Chondrocyte (in vitro differentiated cells): ENCODE measurements around the gene MBLAC1. TPM values are rescaled to one million over a fixed set of nuclear protein-coding genes. Genes with fewer than 3 reads are reported as not detected.

ENCODE experiments used
- DNase-seq: peaks from one replicate; pipeline ENCODE4 v3.0.0; 2021; ENCODE audit warnings: mixed read lengths, low spot score
- H3K27ac Mint-ChIP-seq: one replicate; pipeline ENCODE4 v1.8.0; 2021; ENCODE audit warnings: mild to moderate bottlenecking, moderate library complexity, mixed read lengths; ENCODE audit not compliant: unreplicated experiment
- H3K27me3 Mint-ChIP-seq: 2 replicates; pipeline ENCODE4 v1.8.0; 2021; ENCODE audit warnings: low read depth, mixed read lengths
- H3K36me3 Mint-ChIP-seq: 2 replicates; pipeline ENCODE4 v1.8.0; 2021; ENCODE audit warnings: low read depth, mixed read lengths
- H3K4me1 Mint-ChIP-seq: 2 replicates; pipeline ENCODE4 v1.8.0; 2021; ENCODE audit warnings: low read depth, mild to moderate bottlenecking, mixed read lengths
- H3K4me3 Mint-ChIP-seq: one replicate; pipeline ENCODE4 v1.8.0; 2021; ENCODE audit warnings: mild to moderate bottlenecking, moderate library complexity, mixed read lengths; ENCODE audit not compliant: unreplicated experiment
- H3K9me3 Mint-ChIP-seq: 2 replicates; pipeline ENCODE4 v1.8.0; 2021; ENCODE audit warnings: low read depth, mixed read lengths
- total RNA-seq: library from RNA; stranded (reverse); gene quantifications from 3 replicates; pipeline ENCODE4 v1.2.1, GENCODE V29; 2021
- TF ChIP-seq, protein P1 (sequence below): fragments of 200-600 bp; sonication (generic); IDR thresholded peaks from 2 replicates; pipeline ENCODE4 v1.5.0; 2021; ENCODE audit warnings: antibody characterized with exemption, mild to moderate bottlenecking, moderate library complexity

MBLAC1 gene
- total RNA-seq, 1 donor from 2014 or later, result 1.7 TPM

DNA sequence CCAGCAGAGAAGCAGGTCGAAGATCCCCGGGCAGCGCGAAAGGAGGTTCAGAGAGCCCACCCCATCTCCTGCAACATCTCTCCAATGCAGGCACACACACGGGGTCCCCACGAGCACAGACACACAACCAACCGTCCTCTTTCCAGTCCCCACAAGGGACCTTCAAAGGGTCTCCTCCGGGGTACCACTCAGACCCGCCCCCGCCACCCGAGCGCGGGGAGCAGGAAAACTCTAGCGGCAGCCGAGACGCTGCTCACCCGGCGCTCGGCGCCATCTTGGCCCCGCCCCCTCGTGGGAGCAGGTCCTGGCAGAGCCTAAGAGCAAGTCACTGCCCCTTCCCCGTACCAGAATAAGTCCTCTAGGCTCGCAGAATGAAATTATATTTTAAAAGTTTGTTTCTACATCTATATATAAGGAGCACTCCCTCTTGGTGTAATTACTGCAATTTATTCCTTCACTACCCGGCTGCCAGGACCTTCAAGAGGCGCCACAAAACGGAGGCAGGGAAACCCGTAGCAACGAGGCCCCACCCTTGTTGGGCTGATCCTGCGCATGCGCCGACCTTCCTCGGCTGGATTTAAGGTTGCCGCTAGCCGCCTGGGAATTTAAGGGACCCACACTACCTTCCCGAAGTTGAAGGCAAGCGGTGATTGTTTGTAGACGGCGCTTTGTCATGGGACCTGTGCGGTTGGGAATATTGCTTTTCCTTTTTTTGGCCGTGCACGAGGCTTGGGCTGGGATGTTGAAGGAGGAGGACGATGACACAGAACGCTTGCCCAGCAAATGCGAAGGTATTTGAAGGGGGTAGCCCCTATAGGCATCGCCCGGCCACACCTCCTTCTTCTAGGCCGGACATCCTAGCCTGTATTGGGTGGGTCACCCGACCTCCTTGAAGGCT, 7.4 kb upstream of the MBLAC1 start, which contains the start of the genes CNPY4 and TAF6:
TSS of gene CNPY4 (plus strand) at position 563 of the 898 bp plus-strand sequence. CDS start at position 674, 111 bp downstream.
TSS of gene TAF6 (minus strand) at position 287 of the 898 bp plus-strand sequence. CDS start 5,149 bp downstream, outside the sequence.
- peak within 1 kb of the TSS; percentile 96 for H3K27ac Mint-ChIP-seq
- peak within 1 kb of the TSS; percentile 86 for H3K4me3 Mint-ChIP-seq
- no peaks in the 10 kb centered on the region for H3K27me3 Mint-ChIP-seq
- TF ChIP-seq, protein P1, sequence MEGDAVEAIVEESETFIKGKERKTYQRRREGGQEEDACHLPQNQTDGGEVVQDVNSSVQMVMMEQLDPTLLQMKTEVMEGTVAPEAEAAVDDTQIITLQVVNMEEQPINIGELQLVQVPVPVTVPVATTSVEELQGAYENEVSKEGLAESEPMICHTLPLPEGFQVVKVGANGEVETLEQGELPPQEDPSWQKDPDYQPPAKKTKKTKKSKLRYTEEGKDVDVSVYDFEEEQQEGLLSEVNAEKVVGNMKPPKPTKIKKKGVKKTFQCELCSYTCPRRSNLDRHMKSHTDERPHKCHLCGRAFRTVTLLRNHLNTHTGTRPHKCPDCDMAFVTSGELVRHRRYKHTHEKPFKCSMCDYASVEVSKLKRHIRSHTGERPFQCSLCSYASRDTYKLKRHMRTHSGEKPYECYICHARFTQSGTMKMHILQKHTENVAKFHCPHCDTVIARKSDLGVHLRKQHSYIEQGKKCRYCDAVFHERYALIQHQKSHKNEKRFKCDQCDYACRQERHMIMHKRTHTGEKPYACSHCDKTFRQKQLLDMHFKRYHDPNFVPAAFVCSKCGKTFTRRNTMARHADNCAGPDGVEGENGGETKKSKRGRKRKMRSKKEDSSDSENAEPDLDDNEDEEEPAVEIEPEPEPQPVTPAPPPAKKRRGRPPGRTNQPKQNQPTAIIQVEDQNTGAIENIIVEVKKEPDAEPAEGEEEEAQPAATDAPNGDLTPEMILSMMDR, result peak; percentile 15
- peaks cover 21% of the 10 kb centered on the region for H3K4me1 Mint-ChIP-seq
- no peaks in the 10 kb centered on the region for H3K9me3 Mint-ChIP-seq
- no peak for DNase-seq
- peaks cover 2% of the 10 kb centered on the region for H3K36me3 Mint-ChIP-seq

DNA sequence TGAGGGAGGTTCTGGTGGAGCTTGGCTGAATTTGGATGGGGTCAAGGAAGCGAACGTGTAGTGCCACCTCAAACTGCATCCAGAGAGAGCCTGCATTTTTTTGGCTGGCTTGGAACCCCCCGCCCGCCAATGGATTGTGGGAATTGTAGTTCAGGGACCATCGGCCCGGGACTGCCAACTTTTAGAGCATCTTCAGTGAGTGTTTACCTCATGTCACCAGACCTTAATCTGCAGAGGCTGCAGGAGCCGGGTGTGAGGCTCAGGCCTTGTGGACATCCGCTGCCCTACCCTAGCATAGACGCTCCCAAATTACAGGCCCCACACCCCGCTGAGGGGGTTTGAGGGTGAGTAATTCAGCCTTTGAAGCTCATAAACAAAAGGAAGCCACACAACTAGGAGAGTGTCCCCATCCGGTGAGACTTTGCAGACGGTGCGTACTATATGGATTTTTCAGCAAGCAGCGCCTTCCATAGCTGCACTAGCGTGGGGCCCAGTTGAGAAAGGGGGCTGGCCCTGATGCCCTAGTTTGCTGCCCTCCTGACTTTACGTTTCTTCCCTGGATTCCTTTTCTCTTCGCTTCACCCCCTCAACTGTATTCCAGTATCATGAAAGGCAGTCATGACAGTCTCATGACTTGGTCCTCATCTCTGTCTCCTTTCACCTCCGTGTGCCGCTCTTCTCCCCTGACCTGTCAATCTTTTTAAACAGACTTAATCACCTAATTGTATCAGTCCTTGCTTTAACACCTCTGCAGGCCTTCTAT, 6.6 kb upstream of the MBLAC1 start:
- H3K4me3 Mint-ChIP-seq, result peak overlapping the region; percentile 86
- H3K4me1 Mint-ChIP-seq, result peaks cover 21% of the 10 kb centered on the region
- H3K9me3 Mint-ChIP-seq, result no peaks in the 10 kb centered on the region
- peak overlapping the region; percentile 96 for H3K27ac Mint-ChIP-seq
- no peak for DNase-seq
- no peaks in the 10 kb centered on the region for H3K27me3 Mint-ChIP-seq
- H3K36me3 Mint-ChIP-seq, result peaks cover 2% of the 10 kb centered on the region
- TF ChIP-seq, protein P1, result no peak

DNA sequence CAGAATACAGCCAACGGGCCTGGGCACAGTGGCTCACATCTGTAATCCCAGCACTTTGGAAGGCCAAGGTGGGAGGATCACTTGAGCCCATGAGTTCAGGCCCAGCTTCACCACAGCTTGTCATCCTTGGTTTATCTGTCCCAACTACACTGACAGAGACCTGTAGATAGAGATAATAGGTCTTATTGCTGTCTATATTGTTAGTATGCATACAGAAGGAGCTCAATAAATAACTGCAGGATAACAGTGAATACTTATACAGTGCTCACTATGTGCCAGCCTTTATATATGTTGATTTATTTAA, 6.1 kb upstream of the MBLAC1 start:
- Mint-ChIP-seq H3K36me3 (peaks cover 2% of the 10 kb centered on the region), H3K27me3 (no peaks in the 10 kb centered on the region), H3K4me3 (peak overlapping the region; percentile 86), H3K27ac (peak overlapping the region; percentile 96), H3K4me1 (peaks cover 24% of the 10 kb centered on the region), H3K9me3 (no peaks in the 10 kb centered on the region)
- DNase-seq, result no peak
- TF ChIP-seq, protein P1, result no peak

DNA sequence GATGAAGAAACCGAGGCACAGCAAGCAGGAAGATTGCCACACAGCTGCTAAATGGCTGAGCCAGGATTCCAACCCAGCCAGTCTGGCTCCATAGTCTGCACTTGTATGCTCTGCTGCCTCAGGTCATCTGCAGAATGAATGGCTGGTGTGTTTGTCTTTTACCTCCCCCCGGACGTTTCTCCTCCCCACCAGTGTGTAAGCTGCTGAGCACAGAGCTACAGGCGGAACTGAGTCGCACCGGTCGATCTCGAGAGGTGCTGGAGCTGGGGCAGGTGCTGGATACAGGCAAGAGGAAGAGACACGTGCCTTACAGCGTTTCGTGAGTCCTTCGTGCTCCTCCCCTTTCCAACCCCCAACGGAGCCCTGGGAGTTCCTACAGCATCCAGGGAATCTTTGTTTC, 4.7 kb upstream of the MBLAC1 start:
- no peaks in the 10 kb centered on the region for H3K9me3 Mint-ChIP-seq
- H3K4me3 Mint-ChIP-seq, result no peak overlapping the region
- H3K27ac Mint-ChIP-seq, result peak overlapping the region; percentile 27
- TF ChIP-seq, protein P1, result no peak
- peaks cover 2% of the 10 kb centered on the region for H3K36me3 Mint-ChIP-seq
- H3K27me3 Mint-ChIP-seq, result no peaks in the 10 kb centered on the region
- H3K4me1 Mint-ChIP-seq, result peaks cover 32% of the 10 kb centered on the region
- DNase-seq, result no peak

DNA sequence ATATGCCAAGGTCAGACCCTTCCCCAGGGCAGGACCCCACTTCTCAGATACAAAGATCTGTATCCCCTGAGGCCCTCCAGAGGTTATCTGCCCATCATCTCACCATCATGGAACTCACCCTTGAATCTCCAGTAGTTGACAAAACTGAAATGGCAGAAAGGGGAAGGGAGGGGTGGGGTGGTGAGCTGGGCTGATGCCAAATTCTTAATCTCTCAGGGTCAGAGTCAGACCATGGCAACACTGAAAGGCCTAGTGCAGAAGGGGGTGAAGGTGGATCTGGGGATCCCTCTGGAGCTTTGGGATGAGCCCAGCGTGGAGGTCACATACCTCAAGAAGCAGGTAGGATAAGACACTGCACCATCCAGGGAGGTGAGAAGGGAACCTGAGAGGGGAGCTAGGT, 4.2 kb upstream of the MBLAC1 start:
- H3K27me3 Mint-ChIP-seq, result no peaks in the 10 kb centered on the region
- no peak for DNase-seq
- peaks cover 2% of the 10 kb centered on the region for H3K36me3 Mint-ChIP-seq
- TF ChIP-seq, protein P1, result no peak
- peaks cover 32% of the 10 kb centered on the region for H3K4me1 Mint-ChIP-seq
- no peaks in the 10 kb centered on the region for H3K9me3 Mint-ChIP-seq
- no peak overlapping the region for H3K27ac Mint-ChIP-seq
- H3K4me3 Mint-ChIP-seq, result no peak overlapping the region
